Activated CD8-positive, alpha-beta T cell treated with anti-CD3 and anti-CD28 coated beads for 36 hours (primary cell): ENCODE data around the gene IRS1. TPM values are rescaled to one million over a fixed set of nuclear protein-coding genes. Genes with fewer than 3 reads are reported as not detected.

ENCODE experiments used
- ATAC-seq: fragments of 200-7000 bp; cut with Tn5 transposase; one replicate; pipeline ENCODE4 v1.10.0; 2021; ENCODE audit warnings: mild to moderate bottlenecking, moderate library complexity
- CTCF ChIA-PET: fragments of 350-600 bp; sonication (Branson Sonifier 250); formaldehyde crosslinking; loops from one replicate; lab custom pipeline; 2021; ENCODE audit warnings: antibody characterized with exemption; lab: Charles Lee
- POLR2A ChIA-PET: fragments of 350-600 bp; sonication (Branson Sonifier 250); formaldehyde crosslinking; loops from one replicate; lab custom pipeline; 2021; ENCODE audit warnings: antibody characterized with exemption; lab: Charles Lee
- DNase-seq: peaks from one replicate; pipeline ENCODE4 v3.0.0-alpha.2; 2020
- H3K27ac Mint-ChIP-seq: one replicate; pipeline ENCODE4 v1.8.0; 2021; ENCODE audit warnings: mild to moderate bottlenecking, mixed read lengths
- H3K27me3 Mint-ChIP-seq: one replicate; pipeline ENCODE4 v1.8.0; 2021; ENCODE audit warnings: mixed read lengths
- H3K36me3 Mint-ChIP-seq: one replicate; pipeline ENCODE4 v1.8.0; 2021; ENCODE audit warnings: low read depth, mixed read lengths
- H3K4me1 Mint-ChIP-seq: one replicate; pipeline ENCODE4 v1.8.0; 2021; ENCODE audit warnings: low read depth, mixed read lengths
- H3K4me3 Mint-ChIP-seq: one replicate; pipeline ENCODE4 v1.8.0; 2021; ENCODE audit warnings: mild to moderate bottlenecking, moderate library complexity, mixed read lengths
- H3K9me3 Mint-ChIP-seq: one replicate; pipeline ENCODE4 v1.8.0; 2021; ENCODE audit warnings: mixed read lengths
- CTCF ChIP-seq: fragments of 200-600 bp; IDR thresholded peaks from one replicate; pipeline ENCODE4 v1.8.0; 2022; ENCODE audit warnings: antibody characterized with exemption, mild to moderate bottlenecking
- intact Hi-C: fragments of 100-400 bp; cut with micrococcal nuclease; formaldehyde crosslinking; loops from one replicate; pipeline ENCODE4 v1.10.0; 2022
- total RNA-seq, 2 experiments: library from RNA; stranded (reverse); gene quantifications; one replicate each; pipeline ENCODE4 v1.2.3, GENCODE V29; 2021

IRS1 gene
- total RNA-seq, 2 experiments from 2014 or later: 3.5 to 4.0 TPM

GRCh38 chr2:226776104-226776503, 23.5 kb downstream of the IRS1 start:
- intact Hi-C loops: no loop called here
- Mint-ChIP-seq H3K27me3 (no peaks in the 10 kb centered on the region), H3K4me1 (peaks cover 20% of the 10 kb centered on the region), H3K36me3 (peaks cover 2% of the 10 kb centered on the region), H3K9me3 (peaks cover 3% of the 10 kb centered on the region), H3K4me3 (no peak overlapping the region), H3K27ac (no peak overlapping the region)
- ATAC-seq (no peak), DNase-seq (no peak)
- CTCF ChIA-PET: no interaction called here
- POLR2A ChIA-PET: no interaction called here
- no peak for TF ChIP-seq CTCF

DNA sequence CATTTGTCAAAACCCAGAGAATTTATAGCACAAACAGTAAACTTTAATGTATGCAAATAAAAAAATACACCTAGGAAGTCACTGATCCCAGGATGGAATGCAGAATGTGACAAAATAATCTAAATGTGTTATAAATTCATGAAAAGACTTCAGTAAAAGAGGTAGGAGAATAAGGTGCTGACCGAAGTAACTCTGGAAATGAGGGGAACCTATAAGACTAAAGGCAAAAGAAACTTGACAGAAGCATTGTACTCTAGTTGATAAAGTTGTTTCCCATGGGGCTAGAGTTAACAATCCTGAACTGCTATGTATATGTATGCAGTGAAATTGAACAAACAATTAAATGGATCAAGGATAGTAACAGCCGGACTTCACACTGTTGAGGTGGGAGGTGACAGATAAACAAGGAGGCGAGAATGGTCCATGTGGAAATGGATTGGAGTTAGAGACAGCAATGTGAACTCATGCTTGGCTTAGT, 24.5 kb downstream of the IRS1 start:
- Mint-ChIP-seq H3K27ac (no peak overlapping the region), H3K4me3 (no peak overlapping the region), H3K4me1 (peaks cover 23% of the 10 kb centered on the region), H3K27me3 (no peaks in the 10 kb centered on the region), H3K9me3 (peaks cover 3% of the 10 kb centered on the region), H3K36me3 (peaks cover 2% of the 10 kb centered on the region)
- intact Hi-C loops: no loop called here
- ATAC-seq (no peak), DNase-seq (no peak)
- TF ChIP-seq CTCF: no peak
- CTCF ChIA-PET: no interaction called here
- POLR2A ChIA-PET: no interaction called here

GRCh38 chr2:226773291-226773690, 26.3 kb downstream of the IRS1 start:
- peaks cover 2% of the 10 kb centered on the region for H3K36me3 Mint-ChIP-seq
- ChIA-PET POLR2A (no interaction called here), CTCF (interaction anchor here (0.9 to 1.3 kb wide), 3 partner anchors 9 to 25 kb away, joined by 3 to 5 read pairs (median 3); no protein-coding TSS in a partner anchor)
- intact Hi-C loops: no loop called here
- ATAC-seq: no peak
- H3K9me3 Mint-ChIP-seq: peaks cover 3% of the 10 kb centered on the region
- peak overlapping the region; percentile 56 for H3K27ac Mint-ChIP-seq
- H3K4me3 Mint-ChIP-seq: no peak overlapping the region
- H3K4me1 Mint-ChIP-seq: peaks cover 23% of the 10 kb centered on the region
- DNase-seq: no peak
- no peaks in the 10 kb centered on the region for H3K27me3 Mint-ChIP-seq
- TF ChIP-seq CTCF: no peak

GRCh38 chr2:226772389-226773179, 27.0 kb downstream of the IRS1 start:
- H3K9me3 Mint-ChIP-seq: peaks cover 3% of the 10 kb centered on the region
- ATAC-seq (peak; percentile 78), DNase-seq (no peak)
- peak overlapping the region; percentile 52 for H3K4me3 Mint-ChIP-seq
- intact Hi-C loops: no loop called here
- H3K27me3 Mint-ChIP-seq: no peaks in the 10 kb centered on the region
- peaks cover 2% of the 10 kb centered on the region for H3K36me3 Mint-ChIP-seq
- ChIA-PET POLR2A (interaction anchor here (0.6 kb wide), 1 partner anchor 537 kb away, joined by 3 read pairs; no protein-coding TSS in a partner anchor), CTCF (interaction anchor here (0.9 to 1.5 kb wide), 6 partner anchors 9 to 233 kb away, joined by 3 to 5 read pairs (median 3); no protein-coding TSS in a partner anchor)
- TF ChIP-seq CTCF: no peak
- peaks cover 23% of the 10 kb centered on the region for H3K4me1 Mint-ChIP-seq
- peak overlapping the region; percentile 64 for H3K27ac Mint-ChIP-seq

GRCh38 chr2:226771067-226771466, 28.6 kb downstream of the IRS1 start:
- intact Hi-C loops: no loop called here
- TF ChIP-seq CTCF: no peak
- Mint-ChIP-seq H3K27ac (no peak overlapping the region), H3K27me3 (no peaks in the 10 kb centered on the region), H3K4me1 (peaks cover 23% of the 10 kb centered on the region), H3K9me3 (peaks cover 3% of the 10 kb centered on the region), H3K4me3 (no peak overlapping the region), H3K36me3 (peaks cover 2% of the 10 kb centered on the region)
- POLR2A ChIA-PET: interaction anchor here (1.2 kb wide), 1 partner anchor 14 kb away, joined by 3 read pairs; no protein-coding TSS in a partner anchor
- ATAC-seq: no peak
- no peak for DNase-seq
- CTCF ChIA-PET: interaction anchor here (0.6 to 1.5 kb wide), 4 partner anchors 25 to 48 kb away, joined by 3 to 4 read pairs (median 3); no protein-coding TSS in a partner anchor
